ENCODE results near the gene SERPINA7.
"Not testable (repeated sequence)": the region's sequence is repeated elsewhere in the genome, so short reads cannot be mapped to it uniquely, and the experiment has no call there.

Gene SERPINA7, protein sequence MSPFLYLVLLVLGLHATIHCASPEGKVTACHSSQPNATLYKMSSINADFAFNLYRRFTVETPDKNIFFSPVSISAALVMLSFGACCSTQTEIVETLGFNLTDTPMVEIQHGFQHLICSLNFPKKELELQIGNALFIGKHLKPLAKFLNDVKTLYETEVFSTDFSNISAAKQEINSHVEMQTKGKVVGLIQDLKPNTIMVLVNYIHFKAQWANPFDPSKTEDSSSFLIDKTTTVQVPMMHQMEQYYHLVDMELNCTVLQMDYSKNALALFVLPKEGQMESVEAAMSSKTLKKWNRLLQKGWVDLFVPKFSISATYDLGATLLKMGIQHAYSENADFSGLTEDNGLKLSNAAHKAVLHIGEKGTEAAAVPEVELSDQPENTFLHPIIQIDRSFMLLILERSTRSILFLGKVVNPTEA

DNA sequence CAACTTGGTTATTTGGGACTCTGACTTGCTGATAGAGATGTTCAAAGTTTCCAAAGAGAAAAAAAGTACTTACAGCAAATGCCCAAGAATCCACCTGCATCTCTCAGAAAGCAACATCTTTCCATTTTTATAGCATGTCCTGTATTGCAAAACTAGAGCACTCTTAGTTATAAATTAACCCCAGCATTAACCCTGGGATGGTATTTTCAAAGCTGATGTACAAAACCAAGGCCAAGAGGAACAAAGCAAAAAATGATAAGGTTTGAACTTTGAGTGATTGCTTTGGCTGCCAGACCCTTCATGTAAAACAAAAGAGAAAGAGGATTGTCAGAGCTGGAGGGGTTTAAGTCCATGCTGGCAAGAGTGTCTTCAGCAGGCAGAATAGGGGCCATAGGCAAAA, at the start of gene SERPINA7:
TSS of gene SERPINA7 (minus strand) at position 103 of the 400 bp plus-strand sequence. CDS start 1,669 bp downstream, outside the sequence.
- no peak for DNase-seq

GRCh38 chrX:106069048-106069447, 30.5 kb upstream of the SERPINA7 start:
- no peak for DNase-seq

DNA sequence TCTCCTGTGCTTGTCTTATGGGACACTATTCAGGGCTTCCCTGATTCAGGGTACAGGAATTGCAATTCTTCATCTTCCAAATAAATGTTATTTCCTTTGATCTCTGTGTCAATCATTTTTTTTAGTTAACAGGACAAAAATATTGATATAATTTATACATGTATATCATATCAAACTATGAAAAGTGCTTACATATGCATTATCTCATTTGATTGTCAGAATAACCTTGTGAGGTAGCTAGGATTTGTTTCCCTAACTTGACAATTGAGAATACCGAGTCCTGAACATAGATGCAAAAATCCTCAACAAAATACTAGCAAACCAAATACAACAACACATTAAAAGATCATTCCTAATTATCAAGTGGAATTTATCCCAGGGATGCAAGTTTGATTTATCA, 11.5 kb upstream of the SERPINA7 start:
- no peak for DNase-seq

DNA sequence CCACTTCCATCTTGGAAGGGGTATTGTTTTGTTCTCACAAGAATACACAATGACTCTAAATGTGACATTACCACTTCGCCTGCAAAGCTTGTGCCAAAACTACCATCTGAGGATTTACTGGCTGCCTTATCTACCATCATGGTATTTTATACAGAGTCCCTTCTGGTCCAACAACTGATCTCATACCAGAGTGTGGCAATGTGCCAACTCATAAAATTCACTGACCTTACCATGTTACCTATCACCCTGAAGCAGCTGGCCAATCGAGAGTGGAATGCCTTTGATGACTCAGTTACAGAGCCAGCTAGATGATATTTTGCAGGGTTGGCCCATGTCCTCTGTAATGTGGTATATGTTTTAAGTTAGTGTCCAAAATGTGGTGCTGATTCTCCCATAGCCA, 3.8 kb upstream of the SERPINA7 start:
- no peak for DNase-seq

GRCh38 chrX:106040861-106041260, 2.3 kb upstream of the SERPINA7 start:
- DNase-seq = no peak

DNA sequence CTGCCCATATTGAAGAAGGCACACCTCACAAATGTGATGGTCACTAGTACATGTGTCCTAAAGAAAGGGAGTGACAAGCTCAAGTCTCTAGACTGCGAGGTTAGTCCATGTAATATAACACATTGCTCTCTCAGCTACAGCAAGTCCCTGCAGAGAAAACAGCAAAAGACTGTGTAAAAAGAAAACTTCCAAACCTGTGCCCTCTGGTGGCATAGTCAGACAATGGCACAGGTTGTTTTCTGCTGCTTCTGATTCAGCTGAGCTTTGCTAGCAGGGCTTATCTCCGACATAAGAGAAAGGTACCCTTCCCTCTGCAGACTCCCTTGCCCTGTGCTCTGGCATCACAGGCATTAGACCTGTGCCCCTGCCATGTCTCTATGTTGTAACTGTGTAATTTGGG, 1.4 kb upstream of the SERPINA7 start:
- no peak for DNase-seq

DNA sequence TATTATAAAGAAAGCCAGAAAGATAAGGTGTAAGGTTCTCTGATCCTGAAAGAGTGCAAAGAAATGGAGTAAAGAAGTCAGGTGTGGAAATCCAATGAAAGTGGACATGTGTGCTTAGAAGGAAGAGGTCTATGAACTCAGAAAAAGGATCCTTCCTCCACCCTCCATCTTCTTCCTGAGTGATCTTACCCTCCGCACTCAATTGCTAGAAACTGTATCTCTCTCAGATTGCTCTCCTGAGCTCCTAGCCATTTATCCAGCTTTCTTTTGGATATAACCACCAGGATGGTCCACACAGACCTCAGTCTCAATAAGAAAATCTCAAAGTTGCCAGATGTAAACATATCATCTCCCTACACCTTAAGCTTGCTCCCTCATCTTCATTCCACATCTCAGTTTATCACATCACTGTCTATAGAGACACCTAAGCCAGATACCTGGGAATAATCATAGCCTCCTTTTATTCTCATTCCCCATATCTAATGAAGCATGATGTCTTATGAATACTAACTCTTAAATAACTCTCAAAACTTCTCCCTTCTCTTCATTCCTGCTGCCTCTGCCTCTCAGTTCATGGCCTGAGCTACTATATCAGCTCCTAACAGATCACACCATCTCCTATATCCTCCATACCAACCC, 573 bp downstream of the SERPINA7 start:
- no peak for DNase-seq

- no peak for DNase-seq
Observed at GRCh38 chrX:106036716-106037115, 1.8 kb downstream of the SERPINA7 start.

DNA sequence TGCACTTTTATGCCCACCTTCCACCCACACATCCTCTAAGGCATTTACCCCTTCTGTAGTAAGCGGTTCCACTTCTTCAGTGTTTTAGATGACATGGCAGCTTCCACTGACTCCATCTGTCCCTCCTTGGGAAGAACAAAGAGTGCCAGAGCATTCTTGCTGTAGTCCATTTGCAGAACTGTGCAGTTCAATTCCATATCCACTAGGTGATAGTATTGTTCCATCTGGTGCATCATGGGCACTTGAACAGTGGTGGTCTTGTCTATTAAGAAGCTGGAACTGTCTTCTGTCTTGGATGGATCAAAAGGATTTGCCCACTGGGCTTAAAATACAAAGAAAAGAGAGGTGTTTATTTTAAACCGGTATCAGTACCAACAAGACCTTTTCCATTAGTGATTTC, 3.5 kb downstream of the SERPINA7 start:
- DNase-seq = no peak

DNA sequence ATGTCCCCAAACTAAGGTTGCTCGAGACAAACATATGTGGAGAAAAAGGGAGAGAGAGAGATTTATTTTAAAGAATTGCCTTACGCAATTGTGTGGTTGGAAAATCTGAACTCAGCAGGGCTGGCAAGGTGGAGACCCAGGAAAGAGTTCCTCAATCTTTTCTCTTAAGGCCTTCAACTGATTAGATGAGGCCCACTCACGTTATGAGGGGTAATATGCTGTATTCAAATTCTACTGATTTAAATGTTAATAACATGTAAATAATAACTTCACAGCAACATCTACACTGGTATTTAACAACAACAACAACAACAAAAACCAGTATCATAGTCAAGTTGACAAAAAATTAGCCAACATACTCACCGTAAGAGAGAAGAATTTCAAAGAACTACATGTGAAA, 14.6 kb downstream of the SERPINA7 start:
- DNase-seq = no peak

DNA sequence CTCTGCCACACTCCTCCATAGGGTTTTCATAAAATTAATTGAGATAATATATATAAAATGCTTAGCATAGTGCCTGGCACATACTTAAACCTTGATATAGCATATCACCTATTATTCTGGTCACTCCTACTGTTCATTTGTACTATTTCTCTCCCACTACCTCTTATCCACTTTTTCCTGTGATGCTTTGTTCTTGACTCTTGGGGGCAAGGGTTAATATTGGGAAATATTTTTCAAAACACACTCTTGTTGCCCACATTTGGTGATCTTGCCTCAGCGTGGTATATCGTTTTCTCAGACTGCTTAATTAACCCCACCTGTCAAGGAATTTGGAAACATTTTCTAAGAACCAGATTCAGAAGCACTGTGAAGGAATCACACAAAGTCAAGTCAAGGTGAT, 16.3 kb downstream of the SERPINA7 start:
- DNase-seq = no peak

DNA sequence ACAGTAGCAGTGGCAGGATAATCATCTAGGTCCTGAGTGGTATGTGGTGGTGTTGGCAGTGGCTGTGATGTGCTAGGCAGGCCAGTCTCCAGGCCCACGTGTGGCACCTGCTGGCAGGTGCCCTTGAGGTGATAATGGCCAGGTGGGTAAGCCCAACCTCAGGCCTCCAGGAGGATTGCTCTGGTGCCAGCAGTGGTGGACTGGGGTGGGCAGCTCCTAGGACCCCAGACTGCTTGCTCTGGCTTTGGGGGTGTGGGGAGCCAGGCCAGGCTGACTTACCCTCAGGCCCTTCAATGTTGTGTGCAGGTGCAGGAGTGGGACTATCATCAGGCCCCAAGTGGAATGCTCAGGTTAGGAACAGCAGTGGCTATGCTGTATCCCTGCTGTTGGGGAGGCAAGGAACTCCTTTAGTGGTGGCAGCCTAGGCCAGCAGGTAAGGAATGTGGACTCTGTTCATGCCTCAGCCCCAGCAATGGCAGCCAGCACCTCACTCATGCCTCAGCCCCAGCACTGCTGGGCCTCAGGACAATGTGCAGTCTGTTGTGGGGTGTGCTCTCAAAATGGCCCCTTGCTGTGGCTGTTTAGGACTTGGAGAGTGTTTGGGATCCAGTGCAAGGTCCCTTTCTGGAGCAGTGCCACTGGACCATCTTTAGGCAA, 24.3 kb downstream of the SERPINA7 start:
- no peak for DNase-seq

DNA sequence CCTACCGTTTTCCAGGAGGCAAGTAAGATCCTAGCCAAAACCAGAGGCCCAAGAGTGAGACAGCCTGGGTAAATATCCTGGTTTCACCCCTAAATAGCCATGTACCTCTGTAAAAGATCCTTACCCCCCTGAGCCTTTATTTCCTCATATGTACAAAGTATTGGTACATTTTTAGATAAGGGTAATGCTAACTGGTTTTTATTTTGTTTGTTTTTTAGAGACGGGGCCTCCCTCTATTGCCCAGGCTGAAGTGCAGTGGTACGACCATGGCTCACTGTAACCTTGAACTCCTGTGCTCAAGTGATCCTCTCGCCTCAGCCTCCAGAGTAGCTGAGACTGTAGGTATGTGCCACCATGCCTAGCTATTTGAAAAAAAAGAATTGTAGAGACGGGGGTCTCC, 29.4 kb downstream of the SERPINA7 start:
- DNase-seq = no peak

DNA sequence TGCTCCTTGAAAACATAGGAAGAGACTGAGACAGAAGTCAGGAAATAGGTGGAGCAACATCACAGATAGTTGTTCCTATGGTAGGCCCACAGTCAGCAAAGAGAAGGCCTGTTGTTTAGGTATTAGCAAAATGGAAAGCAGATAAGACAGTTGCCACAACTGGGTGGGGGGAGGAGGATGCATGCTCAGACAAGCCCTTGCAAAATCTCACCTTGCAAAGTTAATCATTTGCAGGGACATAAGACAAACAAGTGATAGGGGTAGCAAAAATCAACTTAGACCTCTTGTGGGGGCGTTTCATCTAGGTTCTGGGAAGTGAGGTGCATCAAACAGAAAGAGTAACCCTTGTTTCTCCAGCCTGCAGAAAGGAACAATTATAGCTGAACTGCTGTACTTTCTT, 30.7 kb downstream of the SERPINA7 start:
- DNase-seq = no peak

GRCh38 chrX:106005684-106006083, 32.8 kb downstream of the SERPINA7 start:
- no peak for DNase-seq

GRCh38 chrX:106000609-106001008, 37.9 kb downstream of the SERPINA7 start:
- DNase-seq = not testable (repeated sequence)

DNA sequence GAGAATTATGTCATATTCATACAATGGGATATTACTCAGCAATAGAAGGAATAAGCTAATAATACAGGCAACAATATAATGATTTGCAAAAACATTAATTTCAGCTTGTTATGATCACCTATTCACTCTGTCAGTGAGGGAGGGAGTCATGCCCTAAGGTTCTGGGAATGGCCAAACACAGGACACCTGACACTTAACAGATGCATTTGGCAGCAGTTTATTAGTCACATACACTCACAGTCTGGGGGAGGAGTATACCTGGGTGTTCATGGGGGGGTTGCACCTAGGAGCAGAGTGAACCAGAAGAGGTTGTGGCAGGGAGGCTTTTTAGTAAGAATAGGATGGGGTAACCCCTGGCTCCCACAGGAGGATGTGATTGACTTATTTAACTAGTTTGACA, 38.3 kb downstream of the SERPINA7 start:
- DNase-seq = no peak

- no peak for DNase-seq
Observed at GRCh38 chrX:105999294-105999693, 39.2 kb downstream of the SERPINA7 start.

DNA sequence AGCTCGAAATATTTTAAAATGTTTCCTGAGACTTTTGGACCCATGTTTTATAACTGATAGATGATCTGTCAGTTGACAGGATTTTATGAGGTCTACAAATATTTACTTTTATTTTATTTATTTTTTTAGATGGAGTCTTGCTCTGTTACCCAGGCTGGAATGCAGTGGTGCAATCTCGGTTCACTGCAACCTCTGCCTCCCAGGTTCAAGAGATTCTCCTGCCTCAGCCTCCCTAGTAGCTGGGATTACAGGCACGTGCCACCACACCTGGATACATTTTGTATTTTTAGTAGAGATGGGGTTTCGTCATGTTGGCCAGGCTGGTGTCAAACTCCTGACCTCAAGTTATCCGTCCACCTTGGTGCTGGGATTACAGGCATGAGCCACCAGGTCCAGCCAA, 50.0 kb downstream of the SERPINA7 start:
- not testable (repeated sequence) for DNase-seq
